HL-60 (cell line): ENCODE measurements around the gene DOCK9.

Source experiments
- DNase-seq, 2 experiments: peaks; one replicate each; pipeline ENCODE4 v3.0.0-alpha.2; 2010 to 2020; ENCODE audit warnings: low read depth in 1 of 2, low spot score in 1 of 2
- H3K27ac ChIP-seq: fragments of 250-450 bp; sonication (Bioruptor Pico); replicated peaks from 2 replicates; pipeline ENCODE4 v1.5.1; 2020; ENCODE audit warnings: mild to moderate bottlenecking, moderate library complexity
- H3K27me3 ChIP-seq: fragments of 250-450 bp; sonication (Bioruptor Pico); 2 replicates; pipeline ENCODE4 v1.5.1; 2021; ENCODE audit warnings: mild to moderate bottlenecking, moderate library complexity; ENCODE audit not compliant: insufficient read depth, poor library complexity, severe bottlenecking
- H3K4me3 ChIP-seq: replicated peaks from 2 replicates; pipeline ENCODE4 v1.5.1; 2011; ENCODE audit warnings: mild to moderate bottlenecking, control low read depth, low read length; ENCODE audit not compliant: insufficient read depth
- GABPA ChIP-seq: IDR thresholded peaks from 2 replicates; pipeline ENCODE4 v1.6.1; 2012; ENCODE audit warnings: low read depth
- POLR2AphosphoS5 ChIP-seq: IDR thresholded peaks from 2 replicates; pipeline ENCODE4 v1.6.1; 2012; ENCODE audit warnings: low read depth
- SPI1 ChIP-seq: IDR thresholded peaks from 2 replicates; pipeline ENCODE4 v1.6.1; 2012; ENCODE audit warnings: low read depth, mild to moderate bottlenecking, borderline replicate concordance
- TF ChIP-seq, protein P1 (sequence below): IDR thresholded peaks from one replicate; pipeline ENCODE4 v1.5.1; 2011; ENCODE audit warnings: low read length, control low read depth, inconsistent platforms; ENCODE audit not compliant: insufficient read depth
- TF ChIP-seq, protein P2 (sequence below): IDR thresholded peaks from 2 replicates; pipeline ENCODE4 v1.6.1; 2012; ENCODE audit warnings: low read depth; ENCODE audit not compliant: insufficient replicate concordance

Gene DOCK9

DNA sequence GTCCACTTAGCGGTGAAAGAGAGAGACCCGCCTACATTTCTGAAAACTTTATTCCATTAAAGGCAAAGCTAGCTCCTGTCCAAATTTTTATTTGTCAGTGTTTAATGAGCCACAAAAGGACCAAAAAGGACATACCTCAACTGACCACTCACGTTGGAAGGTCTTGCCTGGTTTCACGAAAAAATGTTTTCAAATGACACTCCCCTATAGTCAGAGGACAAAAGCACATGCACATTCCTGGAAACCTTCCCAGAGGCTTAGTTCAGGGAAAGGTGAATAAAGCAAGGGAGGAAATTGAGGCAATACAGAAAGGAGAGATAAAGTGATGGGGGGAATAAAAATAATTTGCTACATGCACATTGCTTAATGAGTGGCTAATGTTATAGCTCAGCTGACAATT is 55.6 kb downstream of the DOCK9 start:
- Histone ChIP-seq H3K27ac (no peak overlapping the region), H3K27me3 (peaks cover 16% of the 10 kb centered on the region), H3K4me3 (no peak overlapping the region)
- TF ChIP-seq, protein P1, sequence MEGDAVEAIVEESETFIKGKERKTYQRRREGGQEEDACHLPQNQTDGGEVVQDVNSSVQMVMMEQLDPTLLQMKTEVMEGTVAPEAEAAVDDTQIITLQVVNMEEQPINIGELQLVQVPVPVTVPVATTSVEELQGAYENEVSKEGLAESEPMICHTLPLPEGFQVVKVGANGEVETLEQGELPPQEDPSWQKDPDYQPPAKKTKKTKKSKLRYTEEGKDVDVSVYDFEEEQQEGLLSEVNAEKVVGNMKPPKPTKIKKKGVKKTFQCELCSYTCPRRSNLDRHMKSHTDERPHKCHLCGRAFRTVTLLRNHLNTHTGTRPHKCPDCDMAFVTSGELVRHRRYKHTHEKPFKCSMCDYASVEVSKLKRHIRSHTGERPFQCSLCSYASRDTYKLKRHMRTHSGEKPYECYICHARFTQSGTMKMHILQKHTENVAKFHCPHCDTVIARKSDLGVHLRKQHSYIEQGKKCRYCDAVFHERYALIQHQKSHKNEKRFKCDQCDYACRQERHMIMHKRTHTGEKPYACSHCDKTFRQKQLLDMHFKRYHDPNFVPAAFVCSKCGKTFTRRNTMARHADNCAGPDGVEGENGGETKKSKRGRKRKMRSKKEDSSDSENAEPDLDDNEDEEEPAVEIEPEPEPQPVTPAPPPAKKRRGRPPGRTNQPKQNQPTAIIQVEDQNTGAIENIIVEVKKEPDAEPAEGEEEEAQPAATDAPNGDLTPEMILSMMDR = no peak
- TF ChIP-seq, protein P2, sequence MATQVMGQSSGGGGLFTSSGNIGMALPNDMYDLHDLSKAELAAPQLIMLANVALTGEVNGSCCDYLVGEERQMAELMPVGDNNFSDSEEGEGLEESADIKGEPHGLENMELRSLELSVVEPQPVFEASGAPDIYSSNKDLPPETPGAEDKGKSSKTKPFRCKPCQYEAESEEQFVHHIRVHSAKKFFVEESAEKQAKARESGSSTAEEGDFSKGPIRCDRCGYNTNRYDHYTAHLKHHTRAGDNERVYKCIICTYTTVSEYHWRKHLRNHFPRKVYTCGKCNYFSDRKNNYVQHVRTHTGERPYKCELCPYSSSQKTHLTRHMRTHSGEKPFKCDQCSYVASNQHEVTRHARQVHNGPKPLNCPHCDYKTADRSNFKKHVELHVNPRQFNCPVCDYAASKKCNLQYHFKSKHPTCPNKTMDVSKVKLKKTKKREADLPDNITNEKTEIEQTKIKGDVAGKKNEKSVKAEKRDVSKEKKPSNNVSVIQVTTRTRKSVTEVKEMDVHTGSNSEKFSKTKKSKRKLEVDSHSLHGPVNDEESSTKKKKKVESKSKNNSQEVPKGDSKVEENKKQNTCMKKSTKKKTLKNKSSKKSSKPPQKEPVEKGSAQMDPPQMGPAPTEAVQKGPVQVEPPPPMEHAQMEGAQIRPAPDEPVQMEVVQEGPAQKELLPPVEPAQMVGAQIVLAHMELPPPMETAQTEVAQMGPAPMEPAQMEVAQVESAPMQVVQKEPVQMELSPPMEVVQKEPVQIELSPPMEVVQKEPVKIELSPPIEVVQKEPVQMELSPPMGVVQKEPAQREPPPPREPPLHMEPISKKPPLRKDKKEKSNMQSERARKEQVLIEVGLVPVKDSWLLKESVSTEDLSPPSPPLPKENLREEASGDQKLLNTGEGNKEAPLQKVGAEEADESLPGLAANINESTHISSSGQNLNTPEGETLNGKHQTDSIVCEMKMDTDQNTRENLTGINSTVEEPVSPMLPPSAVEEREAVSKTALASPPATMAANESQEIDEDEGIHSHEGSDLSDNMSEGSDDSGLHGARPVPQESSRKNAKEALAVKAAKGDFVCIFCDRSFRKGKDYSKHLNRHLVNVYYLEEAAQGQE = no peak
- TF ChIP-seq GABPA (no peak), POLR2AphosphoS5 (no peak), SPI1 (no peak)
- no peak for DNase-seq

DNA sequence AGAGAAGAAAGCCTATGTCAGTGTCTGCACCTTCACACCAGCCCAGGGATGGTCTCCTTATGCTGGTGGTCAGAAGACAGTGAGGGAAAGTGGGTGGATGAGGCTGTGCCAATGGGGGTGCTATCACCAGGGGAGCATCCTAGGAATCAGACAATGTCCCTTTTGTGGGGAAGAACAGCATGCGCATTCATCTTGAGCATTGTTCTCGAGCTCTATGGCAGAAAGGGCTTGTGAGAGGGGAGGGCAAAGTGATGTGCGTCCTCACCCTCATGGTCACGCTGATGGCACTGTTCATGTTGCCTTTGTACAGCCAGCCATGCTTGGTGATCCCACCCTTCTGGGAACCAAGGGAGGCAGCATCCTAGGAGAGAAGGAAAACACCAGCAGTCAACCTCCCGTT is 56.1 kb downstream of the DOCK9 start:
- DNase-seq = no peak
- TF ChIP-seq, protein P1 = no peak
- no peak for TF ChIP-seq POLR2AphosphoS5
- TF ChIP-seq SPI1 = no peak
- no peak for TF ChIP-seq GABPA
- TF ChIP-seq, protein P2 = no peak

DNA sequence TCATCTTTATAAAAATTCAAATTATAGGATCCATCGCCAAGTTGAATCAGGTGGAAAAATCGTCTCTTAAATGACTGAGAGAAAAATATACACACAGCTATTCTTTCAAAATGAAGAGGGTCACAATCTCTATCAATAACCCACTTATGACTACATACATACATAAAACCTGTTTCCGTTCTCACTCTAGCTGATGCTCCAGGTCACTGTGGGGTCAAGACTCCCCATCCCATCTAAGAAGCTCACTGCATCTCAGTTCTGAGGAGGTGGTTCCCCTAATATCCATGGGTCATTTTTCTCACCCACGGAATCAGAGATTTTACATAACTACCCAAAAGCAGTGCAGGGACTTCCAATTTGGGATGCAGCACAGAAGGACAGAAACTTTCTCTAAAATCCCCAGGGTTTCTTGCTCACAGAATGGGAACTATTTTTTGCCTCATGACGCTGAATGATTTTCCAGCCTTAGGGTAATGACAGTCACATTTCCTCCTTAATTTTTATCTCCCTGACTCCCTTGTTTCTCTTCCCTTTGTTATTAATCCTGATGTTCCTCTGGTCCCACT is 56.8 kb downstream of the DOCK9 start:
- TF ChIP-seq GABPA (no peak), POLR2AphosphoS5 (no peak), SPI1 (no peak)
- TF ChIP-seq, protein P1 = no peak
- TF ChIP-seq, protein P2 = no peak
- Histone ChIP-seq H3K4me3 (no peak overlapping the region), H3K27ac (no peak overlapping the region), H3K27me3 (peaks cover 14% of the 10 kb centered on the region)
- no peak for DNase-seq

More for the DNA sequence above, 56.1 kb downstream of the DOCK9 start:
- H3K27ac ChIP-seq = no peak overlapping the region
- H3K27me3 ChIP-seq = peaks cover 16% of the 10 kb centered on the region
- H3K4me3 ChIP-seq = no peak overlapping the region
